ENCODE measurements around the gene SLC1A7.

Gene SLC1A7

GRCh38 chr1:53166366-53166765, 23.9 kb upstream of the SLC1A7 start:
- H3K4me3 ChIP-seq (ENCODE audit: low read depth, low read length): no peak overlapping the region
- TF ChIP-seq, protein P1, sequence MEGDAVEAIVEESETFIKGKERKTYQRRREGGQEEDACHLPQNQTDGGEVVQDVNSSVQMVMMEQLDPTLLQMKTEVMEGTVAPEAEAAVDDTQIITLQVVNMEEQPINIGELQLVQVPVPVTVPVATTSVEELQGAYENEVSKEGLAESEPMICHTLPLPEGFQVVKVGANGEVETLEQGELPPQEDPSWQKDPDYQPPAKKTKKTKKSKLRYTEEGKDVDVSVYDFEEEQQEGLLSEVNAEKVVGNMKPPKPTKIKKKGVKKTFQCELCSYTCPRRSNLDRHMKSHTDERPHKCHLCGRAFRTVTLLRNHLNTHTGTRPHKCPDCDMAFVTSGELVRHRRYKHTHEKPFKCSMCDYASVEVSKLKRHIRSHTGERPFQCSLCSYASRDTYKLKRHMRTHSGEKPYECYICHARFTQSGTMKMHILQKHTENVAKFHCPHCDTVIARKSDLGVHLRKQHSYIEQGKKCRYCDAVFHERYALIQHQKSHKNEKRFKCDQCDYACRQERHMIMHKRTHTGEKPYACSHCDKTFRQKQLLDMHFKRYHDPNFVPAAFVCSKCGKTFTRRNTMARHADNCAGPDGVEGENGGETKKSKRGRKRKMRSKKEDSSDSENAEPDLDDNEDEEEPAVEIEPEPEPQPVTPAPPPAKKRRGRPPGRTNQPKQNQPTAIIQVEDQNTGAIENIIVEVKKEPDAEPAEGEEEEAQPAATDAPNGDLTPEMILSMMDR (IDR thresholded peaks at IDR 0.05; ENCODE audit: low read depth, low read length): no peak
- TF ChIP-seq POLR2A (IDR thresholded peaks at IDR 0.05; ENCODE audit: extremely low read depth, insufficient read length): no peak
- TF ChIP-seq MAX (IDR thresholded peaks at IDR 0.05; ENCODE audit: low read depth, low read length): no peak
- no peak for TF ChIP-seq MYC (IDR thresholded peaks at IDR 0.05; ENCODE audit: low read depth, low read length)
- DNase-seq (ENCODE audit: low read depth): no peak

GRCh38 chr1:53165408-53165961, 23.0 kb upstream of the SLC1A7 start:
- H3K4me3 ChIP-seq (ENCODE audit: low read depth, low read length): no peak overlapping the region
- no peak for DNase-seq (ENCODE audit: low read depth)
- TF ChIP-seq MYC (IDR thresholded peaks at IDR 0.05; ENCODE audit: low read depth, low read length): no peak

- no peak overlapping the region for H3K4me3 ChIP-seq (ENCODE audit: low read depth, low read length)
- peak; percentile 33 for DNase-seq (ENCODE audit: low read depth)
- TF ChIP-seq POLR2A (IDR thresholded peaks at IDR 0.05; ENCODE audit: extremely low read depth, insufficient read length) (no peak), MYC (IDR thresholded peaks at IDR 0.05; ENCODE audit: low read depth, low read length) (no peak), MAX (IDR thresholded peaks at IDR 0.05; ENCODE audit: low read depth, low read length) (no peak)
- TF ChIP-seq, protein P1 (IDR thresholded peaks at IDR 0.05; ENCODE audit: low read depth, low read length): no peak
Measured at GRCh38 chr1:53163291-53163768, 20.9 kb upstream of the SLC1A7 start.

- TF ChIP-seq, protein P1 (IDR thresholded peaks at IDR 0.05; ENCODE audit: low read depth, low read length): no peak
- no peak for TF ChIP-seq MYC (IDR thresholded peaks at IDR 0.05; ENCODE audit: low read depth, low read length)
- DNase-seq (ENCODE audit: low read depth): no peak
- no peak overlapping the region for H3K4me3 ChIP-seq (ENCODE audit: low read depth, low read length)
Measured at GRCh38 chr1:53162621-53163020, 20.2 kb upstream of the SLC1A7 start.

- TF ChIP-seq, protein P1 (IDR thresholded peaks at IDR 0.05; ENCODE audit: low read depth, low read length): no peak
- TF ChIP-seq POLR2A (IDR thresholded peaks at IDR 0.05; ENCODE audit: extremely low read depth, insufficient read length) (no peak), MYC (IDR thresholded peaks at IDR 0.05; ENCODE audit: low read depth, low read length) (no peak), MAX (IDR thresholded peaks at IDR 0.05; ENCODE audit: low read depth, low read length) (no peak)
- no peak for DNase-seq (ENCODE audit: low read depth)
- no peak overlapping the region for H3K4me3 ChIP-seq (ENCODE audit: low read depth, low read length)
Measured at GRCh38 chr1:53160924-53161378, 18.5 kb upstream of the SLC1A7 start.

- DNase-seq (ENCODE audit: low read depth): no peak
- TF ChIP-seq, protein P1 (IDR thresholded peaks at IDR 0.05; ENCODE audit: low read depth, low read length): no peak
- TF ChIP-seq MAX (IDR thresholded peaks at IDR 0.05; ENCODE audit: low read depth, low read length) (no peak), POLR2A (IDR thresholded peaks at IDR 0.05; ENCODE audit: extremely low read depth, insufficient read length) (no peak), MYC (IDR thresholded peaks at IDR 0.05; ENCODE audit: low read depth, low read length) (no peak)
- no peak overlapping the region for H3K4me3 ChIP-seq (ENCODE audit: low read depth, low read length)
Measured at GRCh38 chr1:53158900-53159299, 16.5 kb upstream of the SLC1A7 start.

Data from NB4 (cell line).